Skeletal muscle satellite cell (primary cell): ENCODE measurements around the gene PRR23E. TPM values are rescaled to one million over a fixed set of nuclear protein-coding genes. Genes with fewer than 3 reads are reported as not detected.

Source experiments
- H3K27me3 ChIP-seq: 2 replicates; pipeline ENCODE4 v1.7.0; 2013; ENCODE audit warnings: low read length; ENCODE audit not compliant: control insufficient read depth, insufficient read depth
- H3K36me3 ChIP-seq: 2 replicates; pipeline ENCODE4 v1.7.0; 2013; ENCODE audit warnings: mild to moderate bottlenecking, control low read depth, low read length; ENCODE audit not compliant: insufficient read depth
- H3K4me1 ChIP-seq: 2 replicates; pipeline ENCODE4 v1.7.0; 2013; ENCODE audit warnings: low read length; ENCODE audit not compliant: control insufficient read depth, insufficient read depth
- H3K4me2 ChIP-seq: 2 replicates; pipeline ENCODE4 v1.7.0; 2013; ENCODE audit warnings: mild to moderate bottlenecking, low read length
- H3K4me3 ChIP-seq: 2 replicates; pipeline ENCODE4 v1.7.0; 2013; ENCODE audit warnings: low read length
- H3K9ac ChIP-seq: 2 replicates; pipeline ENCODE4 v1.7.0; 2013; ENCODE audit warnings: mild to moderate bottlenecking, low read depth, low read length, moderate library complexity
- H3K9me3 ChIP-seq: replicated peaks from 2 replicates; pipeline ENCODE4 v1.7.0; 2013; ENCODE audit warnings: mild to moderate bottlenecking, control low read depth, low read length
- small RNA-seq: library from RNA; depleted of rRNA; stranded (forward); fragments of <200 nt; gene quantifications from one replicate; pipeline ENCODE3, GENCODE V24; 2012

The PRR23E gene

GRCh38 chr3:127226457-127226856 is 33.5 kb downstream of the PRR23E start:
- Histone ChIP-seq H3K36me3 (no peaks in the 10 kb centered on the region), H3K4me3 (peak overlapping the region; percentile 27), H3K27me3 (no peaks in the 10 kb centered on the region), H3K4me2 (peak overlapping the region; percentile 67), H3K4me1 (no peaks in the 10 kb centered on the region), H3K9me3 (no peaks in the 10 kb centered on the region), H3K9ac (no peak overlapping the region)

DNA sequence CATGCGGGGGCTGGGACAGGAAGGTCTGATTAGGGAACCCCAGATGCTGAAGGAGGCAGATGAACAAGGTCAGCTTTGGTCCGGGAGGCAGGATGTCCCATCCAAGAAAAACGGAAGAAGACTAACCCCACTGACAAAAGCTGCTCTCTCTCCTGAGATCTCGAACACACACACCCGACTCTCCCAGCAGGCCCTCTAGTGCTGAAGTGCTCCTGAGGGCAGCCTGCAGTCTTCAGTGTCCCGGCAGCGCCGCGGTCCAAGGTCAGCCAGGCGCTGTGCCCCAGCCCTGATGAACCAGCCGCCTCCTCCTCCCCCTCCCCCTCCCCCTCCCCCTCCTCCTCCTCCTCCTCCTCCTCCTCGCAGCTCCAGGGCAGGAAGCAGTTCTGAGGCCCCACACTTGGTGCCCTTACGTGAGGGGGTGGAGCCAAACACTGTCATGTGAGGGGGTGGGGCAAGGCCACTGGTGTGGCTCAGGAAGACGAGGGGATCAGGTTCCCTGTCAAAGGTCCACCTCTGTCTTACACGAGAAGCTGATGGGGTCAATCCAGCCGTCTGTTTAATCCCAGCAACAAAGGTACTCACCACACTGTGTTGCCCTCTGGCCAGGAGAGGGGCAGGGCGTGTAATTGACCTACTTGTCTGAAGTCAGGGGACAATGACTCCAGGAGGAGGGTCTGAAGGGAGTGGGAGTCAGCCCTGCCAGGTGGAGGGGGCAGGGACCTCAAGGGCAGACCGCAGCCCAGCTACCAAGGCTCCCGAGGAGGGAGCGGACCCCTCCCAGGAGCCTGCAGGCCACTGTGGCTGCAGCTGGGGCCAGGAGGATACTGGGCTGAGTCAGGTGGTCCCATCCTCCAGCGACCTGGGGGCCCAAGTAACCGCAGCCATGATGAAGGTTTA is 34.3 kb downstream of the PRR23E start:
- H3K27me3 ChIP-seq = no peaks in the 10 kb centered on the region
- H3K9ac ChIP-seq = no peak overlapping the region
- no peaks in the 10 kb centered on the region for H3K36me3 ChIP-seq
- H3K9me3 ChIP-seq = no peaks in the 10 kb centered on the region
- peak overlapping the region; percentile 27 for H3K4me3 ChIP-seq
- H3K4me2 ChIP-seq = peak overlapping the region; percentile 67
- H3K4me1 ChIP-seq = no peaks in the 10 kb centered on the region

GRCh38 chr3:127228866-127229265 is 35.9 kb downstream of the PRR23E start:
- Histone ChIP-seq H3K27me3 (no peaks in the 10 kb centered on the region), H3K9ac (no peak overlapping the region), H3K4me2 (no peak overlapping the region), H3K4me3 (no peak overlapping the region), H3K4me1 (no peaks in the 10 kb centered on the region), H3K36me3 (no peaks in the 10 kb centered on the region), H3K9me3 (no peaks in the 10 kb centered on the region)

GRCh38 chr3:127233371-127233770 is 40.4 kb downstream of the PRR23E start:
- Histone ChIP-seq H3K9ac (no peak overlapping the region), H3K27me3 (no peaks in the 10 kb centered on the region), H3K4me2 (no peak overlapping the region), H3K36me3 (no peaks in the 10 kb centered on the region), H3K4me1 (no peaks in the 10 kb centered on the region), H3K9me3 (no peaks in the 10 kb centered on the region), H3K4me3 (no peak overlapping the region)

DNA sequence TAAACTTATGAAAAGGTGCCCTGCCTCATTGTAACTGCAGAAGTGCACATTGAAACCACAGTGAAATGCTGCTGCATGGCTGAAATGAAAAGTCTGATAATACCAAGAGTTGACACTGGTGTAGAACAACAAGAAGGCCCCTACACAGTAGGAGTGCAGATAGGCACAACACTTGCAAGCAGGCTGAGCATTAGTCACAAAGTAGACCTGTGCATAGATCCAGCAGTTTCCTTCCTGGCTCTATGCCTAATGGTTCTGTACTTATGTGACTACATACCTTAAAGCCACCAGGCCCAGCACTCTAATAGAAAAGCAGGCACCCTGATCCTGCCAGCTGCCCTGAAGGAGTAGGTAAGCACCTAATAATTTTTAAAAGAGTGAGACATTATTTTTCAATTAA is 41.8 kb downstream of the PRR23E start:
- Histone ChIP-seq H3K9ac (no peak overlapping the region), H3K9me3 (no peaks in the 10 kb centered on the region), H3K36me3 (no peaks in the 10 kb centered on the region), H3K27me3 (no peaks in the 10 kb centered on the region), H3K4me3 (no peak overlapping the region), H3K4me1 (no peaks in the 10 kb centered on the region), H3K4me2 (no peak overlapping the region)

DNA sequence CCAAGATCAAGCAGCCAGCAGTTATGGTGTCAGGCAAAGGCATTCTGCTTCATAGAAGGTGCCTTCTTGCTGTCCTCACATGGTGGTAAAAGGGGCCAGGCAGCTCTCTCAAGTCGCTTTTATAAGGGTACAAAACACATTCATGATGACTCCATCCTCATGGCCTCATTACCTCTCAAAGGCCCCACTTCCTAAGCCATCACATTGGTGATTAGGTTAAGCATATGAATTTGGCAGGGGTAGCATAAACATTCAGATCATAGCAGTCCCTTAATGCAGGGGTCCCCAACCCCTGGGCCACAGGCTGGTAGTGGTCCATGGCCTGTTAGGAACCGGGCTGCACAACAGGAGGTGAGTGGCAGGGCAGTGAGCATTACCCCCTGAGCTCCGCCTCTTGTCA is 42.8 kb downstream of the PRR23E start:
- Histone ChIP-seq H3K27me3 (no peaks in the 10 kb centered on the region), H3K4me1 (no peaks in the 10 kb centered on the region), H3K36me3 (no peaks in the 10 kb centered on the region), H3K4me2 (no peak overlapping the region), H3K9me3 (no peaks in the 10 kb centered on the region), H3K4me3 (no peak overlapping the region), H3K9ac (no peak overlapping the region)

GRCh38 chr3:127237835-127238234 is 44.9 kb downstream of the PRR23E start:
- H3K9ac ChIP-seq = no peak overlapping the region
- no peaks in the 10 kb centered on the region for H3K36me3 ChIP-seq
- H3K4me1 ChIP-seq = no peaks in the 10 kb centered on the region
- H3K4me2 ChIP-seq = no peak overlapping the region
- H3K4me3 ChIP-seq = no peak overlapping the region
- no peaks in the 10 kb centered on the region for H3K27me3 ChIP-seq
- H3K9me3 ChIP-seq = no peaks in the 10 kb centered on the region

DNA sequence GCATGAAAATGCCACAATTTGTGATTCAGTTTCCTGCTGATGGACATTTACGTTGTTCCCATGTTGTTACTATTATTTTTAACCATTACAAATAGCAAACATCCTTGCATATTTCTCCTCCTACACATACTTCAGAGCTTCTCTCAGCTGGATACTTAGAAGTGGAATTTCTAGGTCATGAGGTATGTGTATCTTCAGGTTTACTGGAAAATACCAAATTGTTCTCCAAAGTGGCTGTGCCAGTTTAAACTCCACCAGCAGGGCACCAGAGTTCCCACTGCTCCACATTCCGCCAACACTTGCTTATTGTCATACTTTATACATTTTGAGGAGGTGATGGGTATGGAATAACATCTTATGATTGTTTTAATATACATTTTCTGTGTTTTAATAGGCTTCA is 45.7 kb downstream of the PRR23E start:
- no peak overlapping the region for H3K9ac ChIP-seq
- H3K36me3 ChIP-seq = no peaks in the 10 kb centered on the region
- no peaks in the 10 kb centered on the region for H3K27me3 ChIP-seq
- no peak overlapping the region for H3K4me2 ChIP-seq
- H3K4me3 ChIP-seq = no peak overlapping the region
- no peaks in the 10 kb centered on the region for H3K9me3 ChIP-seq
- H3K4me1 ChIP-seq = no peaks in the 10 kb centered on the region

GRCh38 chr3:127247292-127247691 is 54.4 kb downstream of the PRR23E start:
- Histone ChIP-seq H3K4me1 (no peaks in the 10 kb centered on the region), H3K27me3 (peaks cover 5% of the 10 kb centered on the region), H3K4me3 (no peak overlapping the region), H3K36me3 (no peaks in the 10 kb centered on the region), H3K4me2 (no peak overlapping the region), H3K9me3 (no peaks in the 10 kb centered on the region), H3K9ac (no peak overlapping the region)

Small RNA genes lying within 50 kb of the gene (small RNA-seq; reads per million reads assigned to genes)
- gene RF00019 (not detected), gene RNU6-1047P (not detected)
